ENCODE data around the gene IGFBPL1.

DNA sequence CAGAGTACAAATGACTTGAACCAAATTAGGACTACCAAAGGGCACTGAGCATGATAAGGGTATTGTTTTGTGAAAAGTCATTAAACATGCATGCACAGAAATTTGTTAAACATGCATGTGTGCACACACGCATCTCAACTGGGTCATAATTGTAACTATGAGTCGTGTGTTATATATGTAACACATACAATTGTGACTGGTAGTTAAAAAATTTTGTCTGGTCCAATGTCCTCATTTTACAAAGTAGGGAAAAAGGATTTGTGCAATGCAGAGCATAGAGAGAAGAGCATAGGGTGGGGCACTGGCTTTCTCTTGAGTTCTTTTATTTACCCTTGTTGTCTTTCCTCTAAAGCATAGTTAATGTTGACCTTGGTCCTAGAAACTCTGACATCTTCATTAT, 19.3 kb upstream of the IGFBPL1 start:
- TF ChIP-seq, protein P1, sequence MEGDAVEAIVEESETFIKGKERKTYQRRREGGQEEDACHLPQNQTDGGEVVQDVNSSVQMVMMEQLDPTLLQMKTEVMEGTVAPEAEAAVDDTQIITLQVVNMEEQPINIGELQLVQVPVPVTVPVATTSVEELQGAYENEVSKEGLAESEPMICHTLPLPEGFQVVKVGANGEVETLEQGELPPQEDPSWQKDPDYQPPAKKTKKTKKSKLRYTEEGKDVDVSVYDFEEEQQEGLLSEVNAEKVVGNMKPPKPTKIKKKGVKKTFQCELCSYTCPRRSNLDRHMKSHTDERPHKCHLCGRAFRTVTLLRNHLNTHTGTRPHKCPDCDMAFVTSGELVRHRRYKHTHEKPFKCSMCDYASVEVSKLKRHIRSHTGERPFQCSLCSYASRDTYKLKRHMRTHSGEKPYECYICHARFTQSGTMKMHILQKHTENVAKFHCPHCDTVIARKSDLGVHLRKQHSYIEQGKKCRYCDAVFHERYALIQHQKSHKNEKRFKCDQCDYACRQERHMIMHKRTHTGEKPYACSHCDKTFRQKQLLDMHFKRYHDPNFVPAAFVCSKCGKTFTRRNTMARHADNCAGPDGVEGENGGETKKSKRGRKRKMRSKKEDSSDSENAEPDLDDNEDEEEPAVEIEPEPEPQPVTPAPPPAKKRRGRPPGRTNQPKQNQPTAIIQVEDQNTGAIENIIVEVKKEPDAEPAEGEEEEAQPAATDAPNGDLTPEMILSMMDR (IDR thresholded peaks at IDR 0.05 in 2 of 3, conservative IDR thresholded peaks at IDR 0.05 in 1 of 3; ENCODE audit: control insufficient read depth in 2 of 3, extremely low read depth in 1 of 3, insufficient read depth in 1 of 3, low read depth in 3 of 3, low read length in 3 of 3) = no peak
- TF ChIP-seq, protein P2, sequence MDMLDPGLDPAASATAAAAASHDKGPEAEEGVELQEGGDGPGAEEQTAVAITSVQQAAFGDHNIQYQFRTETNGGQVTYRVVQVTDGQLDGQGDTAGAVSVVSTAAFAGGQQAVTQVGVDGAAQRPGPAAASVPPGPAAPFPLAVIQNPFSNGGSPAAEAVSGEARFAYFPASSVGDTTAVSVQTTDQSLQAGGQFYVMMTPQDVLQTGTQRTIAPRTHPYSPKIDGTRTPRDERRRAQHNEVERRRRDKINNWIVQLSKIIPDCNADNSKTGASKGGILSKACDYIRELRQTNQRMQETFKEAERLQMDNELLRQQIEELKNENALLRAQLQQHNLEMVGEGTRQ (IDR thresholded peaks at IDR 0.05; ENCODE audit: borderline replicate concordance, low read depth, low read length) = no peak
- TF ChIP-seq ZNF274 (IDR thresholded peaks at IDR 0.05; ENCODE audit: insufficient read depth, insufficient read length) (no peak), EED (IDR thresholded peaks at IDR 0.05; ENCODE audit: low read depth) (no peak)
